HCT116 (cell line): ENCODE measurements around the gene ALOX15. TPM values are rescaled to one million over a fixed set of nuclear protein-coding genes. Genes with fewer than 3 reads are reported as not detected.

ENCODE experiments used
- ATAC-seq: fragments of 200-7000 bp; cut with Tn5 transposase; 2 replicates; pipeline ENCODE4 v1.9.1; 2020; ENCODE audit warnings: mild to moderate bottlenecking, moderate library complexity
- BruUV-seq: library from RNA; stranded (reverse); fragments of 400-500 nt; replicated peaks from 2 replicates; lab custom pipeline; 2021; lab: Mats Ljungman, UMichigan
- CTCF ChIA-PET: fragments of 300-600 bp; sonication (Branson Sonifier 250); formaldehyde crosslinking; loops from one replicate; lab custom pipeline; 2021; ENCODE audit warnings: antibody characterized with exemption; lab: Charles Lee
- POLR2A ChIA-PET: fragments of 300-600, 350-600 bp; sonication (Branson Sonifier 250); formaldehyde crosslinking; loops from one replicate; lab custom pipeline; 2021; ENCODE audit warnings: antibody characterized with exemption; lab: Charles Lee
- RAD21 ChIA-PET, 2 experiments: fragments of 300-600 bp; sonication (Branson Sonifier 250); formaldehyde crosslinking; loops; one replicate each; lab custom pipeline; 2023; ENCODE audit warnings: low total read pairs in 2 of 2; ENCODE audit not compliant: uncharacterized antibody in 2 of 2, unreplicated experiment in 2 of 2, low non-redundant PET in 1 of 2; lab: Charles Lee
- DNase-seq: peaks from one replicate; pipeline ENCODE4 v3.0.0-alpha.2; 2010; ENCODE audit warnings: low read depth, low spot score
- H2AFZ ChIP-seq: fragments of 200-600 bp; shearing (Covaris generic), sonication (generic); 2 replicates; pipeline ENCODE4 v1.6.1; 2017; ENCODE audit warnings: low read depth, mixed run types, mixed read lengths, antibody characterized with exemption, low read length; ENCODE audit not compliant: poor library complexity, severe bottlenecking
- H3K27ac ChIP-seq: 2 replicates; pipeline ENCODE4 v1.5.1; 2012; ENCODE audit warnings: low read depth, low read length
- H3K27me3 ChIP-seq: fragments of 200-600 bp; sonication (generic); 2 replicates; pipeline ENCODE4 v1.6.1; 2016; ENCODE audit warnings: mixed run types, low read length, mixed read lengths; ENCODE audit not compliant: insufficient read depth
- H3K36me3 ChIP-seq, 2 experiments: fragments of 200-500 bp in 1 of 2; fragments of 200-600 bp in 1 of 2; sonication (Bioruptor generic) in 1 of 2; sonication (generic) in 1 of 2; 2 replicates each; pipeline versions ENCODE4 v1.5.1 to v1.6.1; 2014 to 2016; ENCODE audit warnings: low read length in 2 of 2, inconsistent platforms in 1 of 2, mixed read lengths in 1 of 2, mixed run types in 1 of 2; ENCODE audit not compliant: insufficient read depth in 2 of 2, control insufficient read depth in 1 of 2
- H3K4me1 ChIP-seq, 2 experiments: fragments of 200-600 bp in 1 of 2; sonication (generic) in 1 of 2; 2 replicates each; pipeline versions ENCODE4 v1.5.1 to v1.6.1; 2012 to 2017; ENCODE audit warnings: low read length in 2 of 2, inconsistent platforms in 1 of 2, mild to moderate bottlenecking in 1 of 2, mixed read lengths in 1 of 2, mixed run types in 1 of 2, moderate library complexity in 1 of 2; ENCODE audit not compliant: insufficient read depth in 2 of 2, control insufficient read depth in 1 of 2
- H3K4me2 ChIP-seq: fragments of 200-600 bp; sonication (generic); 2 replicates; pipeline ENCODE4 v1.6.1; 2017; ENCODE audit warnings: mixed run types, low read length, mixed read lengths
- H3K4me3 ChIP-seq, 2 experiments: fragments of 200-600 bp in 1 of 2; sonication (generic) in 1 of 2; replicated peaks in 1 of 2; 2 replicates each; pipeline ENCODE4 v1.5.1; 2011 to 2016; ENCODE audit warnings: low read length in 2 of 2, control low read depth in 1 of 2, low read depth in 1 of 2, mild to moderate bottlenecking in 1 of 2, mixed read lengths in 1 of 2, mixed run types in 1 of 2
- H3K79me2 ChIP-seq: fragments of 200-600 bp; sonication (generic); 2 replicates; pipeline ENCODE4 v1.6.1; 2017; ENCODE audit warnings: mild to moderate bottlenecking, mixed run types, low read length, moderate library complexity, mixed read lengths; ENCODE audit not compliant: insufficient read depth
- H3K9ac ChIP-seq: fragments of 200-600 bp; sonication (generic); 2 replicates; pipeline ENCODE4 v1.6.1; 2016; ENCODE audit warnings: low read length, mixed read lengths
- H3K9me2 ChIP-seq: fragments of 200-600 bp; sonication (generic), shearing (Covaris generic); 2 replicates; pipeline ENCODE4 v1.6.1; 2017; ENCODE audit warnings: mixed run types, mild to moderate bottlenecking, moderate library complexity; ENCODE audit not compliant: insufficient read depth
- H3K9me3 ChIP-seq, 2 experiments: fragments of 200-500 bp in 1 of 2; fragments of 200-600 bp in 1 of 2; sonication (Bioruptor generic) in 1 of 2; sonication (generic) in 1 of 2; 2 replicates each; pipeline ENCODE4 v1.6.1; 2014 to 2017; ENCODE audit warnings: low read length in 2 of 2, mixed read lengths in 2 of 2, inconsistent platforms in 1 of 2, low read depth in 1 of 2, mild to moderate bottlenecking in 1 of 2, mixed run types in 1 of 2, moderate library complexity in 1 of 2; ENCODE audit not compliant: control insufficient read depth in 1 of 2, insufficient read depth in 1 of 2
- H4K20me1 ChIP-seq: fragments of 200-600 bp; sonication (generic), shearing (Covaris generic); 2 replicates; pipeline ENCODE4 v1.6.1; 2017; ENCODE audit warnings: mixed run types, mild to moderate bottlenecking, moderate library complexity; ENCODE audit not compliant: insufficient read depth
- CEBPB ChIP-seq: IDR thresholded peaks from 2 replicates; pipeline ENCODE4 v1.6.1; 2012; ENCODE audit warnings: low read depth
- EGR1 ChIP-seq: IDR thresholded peaks from 2 replicates; pipeline ENCODE4 v1.6.1; 2012; ENCODE audit warnings: low read depth
- EZH2phosphoT487 ChIP-seq: fragments of 200-600 bp; IDR thresholded peaks from 2 replicates; pipeline ENCODE4 v1.6.1; 2018; ENCODE audit warnings: antibody characterized with exemption, borderline replicate concordance
- FOSL1 ChIP-seq: IDR thresholded peaks from 2 replicates; pipeline ENCODE4 v1.6.1; 2012; ENCODE audit warnings: low read depth
- JUND ChIP-seq: IDR thresholded peaks from 2 replicates; pipeline ENCODE4 v1.6.1; 2012
- SIN3A ChIP-seq: IDR thresholded peaks from 2 replicates; pipeline ENCODE4 v1.6.1; 2012; ENCODE audit warnings: low read depth
- SP1 ChIP-seq: IDR thresholded peaks from 2 replicates; pipeline ENCODE4 v1.6.1; 2012; ENCODE audit warnings: low read depth
- YY1 ChIP-seq: IDR thresholded peaks from 2 replicates; pipeline ENCODE4 v1.6.1; 2011; ENCODE audit warnings: low read length, low read depth, moderate library complexity, mild to moderate bottlenecking; ENCODE audit not compliant: insufficient replicate concordance; ENCODE audit errors: extremely low read depth
- ZFX ChIP-seq: fragments of 450-650 bp; IDR thresholded peaks from 2 replicates; pipeline ENCODE4 v1.6.1; 2017
- ZNF274 ChIP-seq: fragments of 200-500 bp; sonication (Bioruptor generic); IDR thresholded peaks from 2 replicates; pipeline ENCODE4 v1.6.1; 2014; ENCODE audit warnings: mild to moderate bottlenecking, low read depth, low read length, inconsistent platforms
- intact Hi-C: fragments of 100-400 bp; cut with micrococcal nuclease; formaldehyde crosslinking; loops from 2 replicates; pipeline ENCODE4 v1.10.0; 2022
- total RNA-seq: library from RNA; stranded (reverse); gene quantifications from one replicate; pipeline ENCODE4 v1.2.1, GENCODE V29; 2021; ENCODE audit not compliant: unreplicated experiment
- TF ChIP-seq, protein P1 (sequence below), 3 experiments: fragments of 200-600 bp in 1 of 3; sonication (generic) in 1 of 3; IDR thresholded peaks in 2 of 3; conservative IDR thresholded peaks in 1 of 3; 2 replicates each; pipeline ENCODE4 v1.5.1; 2012 to 2017; ENCODE audit warnings: low read depth in 2 of 3, low read length in 2 of 3, antibody characterized with exemption in 1 of 3, borderline replicate concordance in 1 of 3, control low read depth in 1 of 3, mild to moderate bottlenecking in 1 of 3, mixed read lengths in 1 of 3, mixed run types in 1 of 3, moderate library complexity in 1 of 3; ENCODE audit not compliant: insufficient read depth in 1 of 3

Gene ALOX15
- total RNA-seq, 1 experiment from 2014 or later, result 0.57 TPM

DNA sequence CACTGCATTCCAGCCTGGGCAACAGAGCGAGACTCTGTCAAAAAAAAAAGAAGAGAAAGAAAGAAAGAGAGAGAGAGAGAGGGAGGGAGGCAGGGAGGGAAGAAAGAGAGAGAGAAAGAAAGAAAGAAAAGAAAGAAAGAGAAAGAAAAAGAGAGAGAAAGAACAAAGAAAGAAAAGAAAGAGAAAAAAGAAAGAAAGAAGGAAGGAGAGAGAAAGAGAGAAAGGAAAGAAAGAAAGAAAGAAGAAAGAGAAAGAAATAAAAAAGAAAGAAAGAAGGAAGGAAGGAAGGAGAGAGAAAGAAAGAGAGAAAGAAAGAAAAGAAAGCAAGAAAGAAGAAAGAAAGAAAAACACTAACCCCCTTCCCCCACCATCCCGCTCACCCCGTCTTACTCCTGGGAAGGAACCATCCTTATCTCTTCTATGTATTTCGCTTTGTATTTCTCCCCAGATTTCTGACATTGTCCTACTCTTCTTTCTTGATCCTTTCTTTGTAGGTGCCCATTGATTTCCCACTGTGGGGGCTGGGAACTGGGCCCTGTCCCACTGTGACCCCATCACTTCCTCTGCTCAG lies 20.9 kb downstream of the ALOX15 start (continued):
- TF ChIP-seq SIN3A, result no peak

DNA sequence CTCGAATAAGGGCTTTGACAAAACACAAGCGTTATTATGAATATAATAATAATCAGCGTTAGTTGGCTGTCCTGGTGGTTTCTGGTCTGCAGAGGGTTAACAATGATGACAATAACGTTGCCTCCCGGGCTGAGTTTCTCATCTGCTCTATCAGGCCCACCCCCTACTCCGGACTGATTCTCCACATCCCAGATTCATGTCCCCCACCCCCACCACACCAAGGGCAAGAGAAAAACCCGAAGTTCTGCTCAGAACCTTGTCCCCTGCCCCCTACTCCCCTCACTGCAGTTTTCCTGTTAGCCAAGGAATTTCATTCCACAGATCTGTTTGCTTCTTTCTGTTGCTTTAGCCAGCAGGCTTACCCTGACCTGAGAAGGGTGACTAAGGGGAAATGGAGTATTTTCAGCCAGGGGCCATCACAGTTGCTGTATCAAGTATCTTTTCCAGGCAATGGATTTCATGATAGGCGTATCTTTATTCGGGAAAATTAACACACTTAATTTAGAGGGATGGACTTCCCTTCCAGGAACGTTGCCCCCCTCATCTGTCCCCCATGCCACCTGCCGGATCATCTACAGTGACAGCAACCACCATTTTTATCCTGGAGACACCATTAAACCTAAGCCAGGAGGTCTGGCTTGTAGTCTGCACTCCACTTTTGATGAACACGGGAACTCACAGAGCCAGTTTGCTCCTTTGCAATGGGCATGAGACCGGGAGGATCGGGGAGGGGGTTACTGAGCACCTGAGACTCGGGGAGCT lies 23.7 kb downstream of the ALOX15 start:
- Histone ChIP-seq H3K9ac (no peak overlapping the region), H2AFZ (no peak overlapping the region), H3K4me2 (no peak overlapping the region), H3K4me1 (no peaks in the 10 kb centered on the region), H3K4me3 (no peak overlapping the region), H3K27ac (no peak overlapping the region), H3K79me2 (no peaks in the 10 kb centered on the region), H3K9me2 (no peaks in the 10 kb centered on the region), H3K36me3 (no peaks in the 10 kb centered on the region), H4K20me1 (no peaks in the 10 kb centered on the region), H3K9me3 (no peaks in the 10 kb centered on the region; a peak in 1 of 4 replicates), H3K27me3 (no peaks in the 10 kb centered on the region)
- RAD21 ChIA-PET, result no interaction called here
- ATAC-seq, result no peak
- POLR2A ChIA-PET, result no interaction called here
- BruUV-seq, result no TSS peak
- intact Hi-C loops, result no loop called here
- DNase-seq, result no peak
- CTCF ChIA-PET, result no interaction called here
- TF ChIP-seq ZNF274, result no peak
- TF ChIP-seq YY1, result no peak
- no peak for TF ChIP-seq SP1
- no peak for TF ChIP-seq EZH2phosphoT487
- no peak for TF ChIP-seq EGR1
- TF ChIP-seq CEBPB, result no peak
- TF ChIP-seq, protein P1, sequence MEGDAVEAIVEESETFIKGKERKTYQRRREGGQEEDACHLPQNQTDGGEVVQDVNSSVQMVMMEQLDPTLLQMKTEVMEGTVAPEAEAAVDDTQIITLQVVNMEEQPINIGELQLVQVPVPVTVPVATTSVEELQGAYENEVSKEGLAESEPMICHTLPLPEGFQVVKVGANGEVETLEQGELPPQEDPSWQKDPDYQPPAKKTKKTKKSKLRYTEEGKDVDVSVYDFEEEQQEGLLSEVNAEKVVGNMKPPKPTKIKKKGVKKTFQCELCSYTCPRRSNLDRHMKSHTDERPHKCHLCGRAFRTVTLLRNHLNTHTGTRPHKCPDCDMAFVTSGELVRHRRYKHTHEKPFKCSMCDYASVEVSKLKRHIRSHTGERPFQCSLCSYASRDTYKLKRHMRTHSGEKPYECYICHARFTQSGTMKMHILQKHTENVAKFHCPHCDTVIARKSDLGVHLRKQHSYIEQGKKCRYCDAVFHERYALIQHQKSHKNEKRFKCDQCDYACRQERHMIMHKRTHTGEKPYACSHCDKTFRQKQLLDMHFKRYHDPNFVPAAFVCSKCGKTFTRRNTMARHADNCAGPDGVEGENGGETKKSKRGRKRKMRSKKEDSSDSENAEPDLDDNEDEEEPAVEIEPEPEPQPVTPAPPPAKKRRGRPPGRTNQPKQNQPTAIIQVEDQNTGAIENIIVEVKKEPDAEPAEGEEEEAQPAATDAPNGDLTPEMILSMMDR (IDR thresholded peaks at IDR 0.05 in 2 of 3, conservative IDR thresholded peaks at IDR 0.05 in 1 of 3; ENCODE audit: borderline replicate concordance in 1 of 3, insufficient read depth in 1 of 3, low read depth in 2 of 3, low read length in 2 of 3), result no peak
- no peak for TF ChIP-seq ZFX
- TF ChIP-seq FOSL1, result no peak
- no peak for TF ChIP-seq JUND
